ACHN (cell line): ENCODE measurements around the gene EGFR.

Experiments used
- DNase-seq: peaks from one replicate; pipeline ENCODE4 v3.0.0-alpha.2; 2015
- in situ Hi-C: cut with HindIII; loops from 2 replicates; pipeline ENCODE4 v1.10.0; 2017; ENCODE audit warnings: low sequenced_read_pairs, low pct_ligation_motif_present, low pct_unique_long_range_greater_than_20kb

Gene EGFR

DNA sequence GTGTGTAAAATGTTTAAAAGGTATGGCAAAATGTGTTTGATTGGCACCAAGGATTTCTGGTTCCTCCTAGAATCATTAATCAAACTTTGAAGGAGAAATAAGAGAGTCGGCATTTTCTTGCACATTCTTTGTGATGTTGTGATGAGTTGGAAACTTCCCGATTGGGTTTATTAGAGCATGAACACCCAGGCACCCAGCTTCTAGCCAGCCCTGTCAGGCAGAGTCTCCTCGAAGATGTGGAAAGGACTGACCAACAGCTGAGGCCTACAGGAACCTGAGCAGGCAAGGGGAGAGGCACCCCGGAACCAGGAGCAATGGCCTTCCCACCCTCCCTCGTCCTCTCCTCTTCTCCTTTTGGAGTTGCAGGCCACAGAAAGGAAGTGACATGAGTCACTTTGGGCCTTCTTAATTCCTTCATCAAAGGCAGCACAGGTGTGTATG lies 68.7 kb downstream of the EGFR start:
- no peak for DNase-seq
- in situ Hi-C loops = no loop called here

DNA sequence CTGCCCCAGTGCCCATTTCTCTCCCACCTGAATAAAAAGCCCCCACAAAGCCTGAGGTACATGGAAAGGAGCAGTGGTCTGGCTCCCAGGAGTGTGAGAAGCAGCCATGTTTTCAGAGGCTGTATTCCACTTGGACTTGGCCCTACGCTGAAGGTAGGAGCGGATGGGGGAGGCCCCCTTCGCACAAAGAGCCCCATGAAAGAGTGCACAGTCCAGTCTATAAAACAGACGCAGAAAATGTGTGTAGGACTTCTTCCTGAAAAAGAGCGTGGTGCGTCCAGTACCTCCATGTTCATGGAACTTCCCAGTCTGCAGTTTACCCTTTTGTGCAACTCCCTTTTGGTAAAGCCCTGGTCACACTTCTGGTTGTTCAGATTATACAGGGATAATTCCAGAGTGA lies 69.3 kb downstream of the EGFR start:
- in situ Hi-C loops = no loop called here
- DNase-seq = no peak

GRCh38 chr7:55088620-55089019 lies 69.8 kb downstream of the EGFR start:
- no peak for DNase-seq
- in situ Hi-C loops = no loop called here

GRCh38 chr7:55092186-55092974 lies 73.6 kb downstream of the EGFR start:
- in situ Hi-C loops = no loop called here
- no peak for DNase-seq

- in situ Hi-C loops = no loop called here
- no peak for DNase-seq
Observed at GRCh38 chr7:55092975-55093373, 74.2 kb downstream of the EGFR start.

GRCh38 chr7:55093674-55094073 lies 74.9 kb downstream of the EGFR start:
- no peak for DNase-seq
- in situ Hi-C loops = no loop called here

DNA sequence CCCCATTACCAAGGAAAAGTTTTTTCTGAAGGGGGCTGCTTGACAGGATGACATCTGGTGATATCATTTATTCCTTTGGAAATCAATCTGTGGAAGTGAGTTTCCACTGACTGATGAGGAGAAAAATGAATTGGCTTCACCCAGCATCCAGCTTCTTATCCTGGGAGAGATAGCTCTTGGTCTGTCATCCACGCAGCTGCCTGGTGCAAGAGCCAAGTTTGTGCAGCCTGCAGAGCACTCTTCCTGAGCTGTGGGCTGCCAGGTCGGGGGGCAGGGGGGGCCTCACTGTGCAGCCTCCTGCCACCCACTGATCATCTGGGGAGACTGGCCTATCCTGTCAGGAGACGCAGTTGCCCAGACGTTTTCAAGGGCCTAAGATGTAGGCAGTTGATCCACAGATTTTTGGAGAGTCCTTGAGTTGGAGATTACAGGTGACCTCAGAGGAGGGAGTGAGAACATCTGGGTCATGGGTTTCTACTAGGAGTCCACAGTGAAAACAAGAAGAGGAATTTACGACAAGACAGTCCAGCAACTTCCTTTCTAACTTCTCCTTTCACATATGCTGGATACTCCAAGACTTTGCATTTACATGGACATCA lies 75.4 kb downstream of the EGFR start:
- in situ Hi-C loops = no loop called here
- DNase-seq = no peak

DNA sequence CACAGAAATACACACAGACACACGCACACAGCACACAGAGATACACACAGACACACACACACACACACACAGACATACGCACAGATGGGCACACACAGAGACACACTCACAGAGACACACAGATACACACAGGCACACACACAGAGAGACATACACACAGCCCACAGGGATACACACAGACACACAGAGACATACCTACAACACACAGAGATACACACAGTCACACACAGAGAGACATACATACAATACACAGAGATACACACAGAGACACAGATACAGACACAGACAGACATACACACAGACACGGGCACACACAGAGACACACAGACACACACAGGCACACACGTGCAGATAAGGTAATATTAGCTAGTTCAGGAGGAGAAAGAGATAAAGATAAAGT lies 76.9 kb downstream of the EGFR start:
- in situ Hi-C loops = no loop called here
- no peak for DNase-seq

- DNase-seq = no peak
- in situ Hi-C loops = no loop called here
Observed at GRCh38 chr7:55096323-55096722, 77.5 kb downstream of the EGFR start.

GRCh38 chr7:55097100-55097499 lies 78.3 kb downstream of the EGFR start:
- in situ Hi-C loops = no loop called here

DNA sequence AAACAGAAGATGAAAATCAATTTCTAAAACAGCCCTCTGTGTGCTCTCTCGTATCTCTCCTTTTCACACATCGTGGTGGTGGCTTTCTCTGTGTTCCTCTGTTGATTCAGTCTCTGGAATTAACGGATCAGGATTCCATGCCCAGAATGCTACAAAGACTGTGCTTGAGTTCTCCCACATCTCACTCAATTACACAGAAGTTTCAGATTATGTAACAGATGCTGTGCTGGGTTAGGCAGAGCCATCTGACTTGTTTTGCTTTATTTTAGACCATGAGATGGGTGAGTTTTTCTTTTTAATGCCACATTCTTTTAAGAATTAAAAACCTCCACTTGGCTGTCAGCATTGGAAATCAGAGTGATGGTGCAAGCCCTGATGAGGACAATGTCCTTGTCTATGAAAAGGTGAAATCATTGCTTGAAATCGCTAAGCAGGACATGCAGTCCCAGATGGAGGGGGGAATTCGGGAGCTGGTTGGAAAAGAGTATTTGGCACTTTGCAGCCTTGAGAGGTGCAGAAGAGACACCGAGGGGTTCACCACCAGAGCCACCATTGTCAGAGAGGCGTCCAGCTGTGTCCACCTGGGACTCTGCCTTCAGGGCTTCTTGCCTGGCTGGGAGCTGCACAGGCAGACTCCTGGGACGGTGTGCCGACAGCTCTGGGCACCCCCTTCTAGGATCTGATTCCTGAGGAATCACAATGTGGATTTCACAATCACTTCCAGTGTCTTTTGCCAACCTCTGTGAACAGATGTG lies 80.4 kb downstream of the EGFR start:
- in situ Hi-C loops = no loop called here
- no peak for DNase-seq

More at GRCh38 chr7:55097100-55097499, 78.3 kb downstream of the EGFR start:
- DNase-seq = no peak

- in situ Hi-C loops = no loop called here
- no peak for DNase-seq
Observed at GRCh38 chr7:55099821-55100543, 81.2 kb downstream of the EGFR start.

DNA sequence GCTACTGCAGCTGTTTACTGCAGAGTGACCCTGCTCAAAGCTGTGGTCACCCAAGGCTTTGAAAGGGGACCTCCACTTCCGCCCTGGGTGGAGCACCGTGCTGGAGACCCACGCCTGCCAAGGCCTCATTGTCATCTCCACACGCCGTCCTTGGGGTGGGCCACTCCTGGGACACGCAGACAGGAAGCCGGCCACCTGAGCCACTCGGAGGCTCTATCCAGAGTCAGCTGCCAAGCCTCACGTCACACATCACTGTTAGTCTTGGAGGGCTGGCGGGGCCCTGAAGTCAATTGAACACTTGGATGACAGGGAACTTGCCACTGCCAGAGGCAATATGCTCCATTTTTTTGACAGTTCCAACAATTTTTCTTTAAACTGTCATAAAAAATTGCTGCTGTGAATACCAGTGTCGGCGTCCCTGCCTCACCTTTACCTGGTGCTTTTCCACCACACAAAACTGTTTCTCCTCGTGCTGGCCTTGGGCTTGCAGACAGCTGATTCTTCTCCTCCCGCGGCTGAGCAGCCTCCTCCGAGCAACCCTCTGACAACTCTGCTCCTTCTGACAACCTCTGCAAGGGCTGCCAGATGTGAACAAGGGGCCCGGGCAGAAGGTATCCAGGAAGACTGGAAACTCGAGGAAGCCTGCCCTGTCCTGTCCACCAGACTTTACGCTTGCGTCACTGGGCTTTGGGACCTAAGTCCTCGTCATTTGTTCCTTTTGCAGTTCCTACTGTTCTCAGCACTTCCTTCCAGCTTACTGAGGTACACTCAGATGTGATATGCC lies 81.9 kb downstream of the EGFR start:
- in situ Hi-C loops = no loop called here
- DNase-seq = no peak

- in situ Hi-C loops = no loop called here
- no peak for DNase-seq
Observed at GRCh38 chr7:55101359-55101758, 82.5 kb downstream of the EGFR start.

DNA sequence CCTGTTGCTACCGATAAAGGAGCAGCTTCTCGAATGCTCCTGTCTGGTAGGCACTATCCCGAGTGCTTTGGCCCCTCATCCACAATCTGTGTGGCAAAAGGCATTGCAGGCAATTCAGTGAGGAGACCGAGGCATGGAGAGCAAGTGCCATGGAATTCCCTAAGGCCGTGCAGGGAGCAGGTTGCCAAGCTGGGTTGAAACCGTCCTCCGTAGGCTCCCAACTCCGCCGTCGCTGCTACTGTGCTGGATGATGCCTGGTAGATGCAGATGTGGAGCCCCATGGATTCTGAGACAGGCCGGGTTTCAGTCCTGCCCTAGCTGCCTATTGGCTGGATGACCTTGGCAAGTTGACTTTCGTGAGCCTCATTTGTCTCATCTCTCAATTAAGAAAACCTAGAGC lies 85.3 kb downstream of the EGFR start:
- in situ Hi-C loops = no loop called here

DNA sequence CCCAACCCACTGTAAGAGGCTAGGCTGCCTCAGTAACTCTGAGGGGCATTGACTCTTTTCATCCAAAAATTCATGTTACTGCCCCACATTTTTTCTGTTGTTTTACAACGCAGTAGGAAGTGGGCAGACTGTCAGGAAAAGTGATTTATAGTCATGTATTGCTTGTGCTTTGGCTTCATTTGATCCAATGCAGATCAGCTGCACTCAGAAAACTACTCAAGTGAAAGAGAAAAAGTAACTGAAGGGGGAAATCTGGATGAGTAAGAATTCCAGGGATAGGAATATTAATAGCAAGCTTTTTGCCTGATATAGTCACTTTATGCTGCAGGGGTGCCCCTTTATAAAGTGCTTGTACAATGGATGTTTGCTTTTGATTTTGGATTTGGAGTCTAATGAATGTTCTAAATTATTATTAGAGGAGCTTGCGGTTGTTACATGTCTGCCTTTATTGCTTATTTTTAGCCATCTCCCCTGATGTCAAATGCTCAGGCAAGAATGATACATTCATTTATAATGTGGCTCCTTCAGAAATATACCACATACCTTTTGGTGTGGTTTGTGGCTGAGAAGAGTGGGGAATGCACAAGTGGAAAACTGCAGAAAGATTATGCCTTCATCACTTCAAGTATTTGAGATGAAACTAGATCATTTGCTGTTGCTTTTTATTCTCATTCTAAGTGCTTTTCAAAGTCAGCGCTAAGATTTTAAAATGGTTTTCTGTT lies 86.1 kb downstream of the EGFR start:
- in situ Hi-C loops = no loop called here
- DNase-seq = peak; percentile 42

More for the DNA sequence above, 85.3 kb downstream of the EGFR start:
- DNase-seq = no peak

DNA sequence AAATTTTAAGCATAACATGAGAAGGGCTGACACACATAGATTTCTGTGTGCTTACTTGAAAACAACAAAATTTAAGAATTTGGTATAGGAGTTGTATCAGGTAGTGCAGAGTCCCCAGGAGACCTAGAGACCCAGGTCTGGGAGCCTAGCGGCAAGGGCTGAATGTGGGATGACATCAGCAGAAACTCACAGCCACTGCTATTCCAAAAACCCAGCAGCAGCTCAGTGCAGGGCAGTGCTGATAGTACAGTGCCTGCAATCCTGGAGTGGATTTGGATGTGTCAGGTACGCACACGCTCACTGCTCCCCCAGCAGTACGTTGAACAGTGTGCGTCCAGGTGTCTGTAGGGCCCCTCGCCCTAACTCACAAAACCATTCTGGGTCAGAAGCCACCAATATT lies 87.1 kb downstream of the EGFR start:
- DNase-seq = no peak
- in situ Hi-C loops = no loop called here

DNA sequence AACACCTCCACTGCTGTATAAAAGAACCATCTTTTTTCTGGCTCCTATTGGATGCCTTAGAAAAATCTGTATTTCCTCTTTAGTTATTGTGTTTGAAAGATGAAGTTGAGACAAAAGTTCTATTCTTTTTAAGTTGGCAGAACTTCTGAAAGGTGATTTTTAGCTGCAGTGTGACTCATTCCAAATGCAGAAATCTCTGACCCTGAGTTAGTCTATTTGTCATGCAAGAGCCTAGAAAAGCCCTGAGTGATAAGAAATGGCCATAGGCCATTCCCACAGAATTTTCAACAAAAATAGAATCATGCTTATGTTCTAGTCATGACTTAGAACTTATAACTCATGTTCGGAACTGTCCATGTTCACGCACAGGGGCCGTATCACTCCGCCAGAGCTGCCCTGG lies 89.1 kb downstream of the EGFR start:
- no peak for DNase-seq
- in situ Hi-C loops = no loop called here
